ENCODE data around the gene GOLGA6L9.
"Not testable (repeated sequence)": the region's sequence is repeated elsewhere in the genome, so short reads cannot be mapped to it uniquely, and the experiment has no call there.

GOLGA6L9 gene

DNA sequence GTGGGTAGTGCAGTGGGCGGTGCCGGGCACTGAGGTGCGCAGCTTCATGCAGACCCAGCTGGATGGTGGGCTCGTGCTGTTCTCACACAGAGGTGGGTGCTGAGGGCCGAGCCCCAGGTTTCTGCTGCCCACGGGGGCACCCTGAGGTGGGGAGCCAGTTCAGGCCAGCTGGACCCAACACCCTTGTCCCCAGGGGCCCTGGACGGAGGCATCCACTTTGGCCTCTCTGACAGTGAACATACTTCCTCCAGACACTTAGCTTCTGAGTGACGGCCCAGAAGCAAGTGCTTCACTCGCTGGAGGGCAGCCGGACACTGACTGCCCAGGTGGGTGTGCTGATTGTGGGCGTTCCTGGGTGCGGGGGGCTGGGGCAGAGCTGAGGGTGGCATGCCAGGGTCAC lies 39.8 kb downstream of the GOLGA6L9 start:
- FAIRE-seq = not testable (repeated sequence)

DNA sequence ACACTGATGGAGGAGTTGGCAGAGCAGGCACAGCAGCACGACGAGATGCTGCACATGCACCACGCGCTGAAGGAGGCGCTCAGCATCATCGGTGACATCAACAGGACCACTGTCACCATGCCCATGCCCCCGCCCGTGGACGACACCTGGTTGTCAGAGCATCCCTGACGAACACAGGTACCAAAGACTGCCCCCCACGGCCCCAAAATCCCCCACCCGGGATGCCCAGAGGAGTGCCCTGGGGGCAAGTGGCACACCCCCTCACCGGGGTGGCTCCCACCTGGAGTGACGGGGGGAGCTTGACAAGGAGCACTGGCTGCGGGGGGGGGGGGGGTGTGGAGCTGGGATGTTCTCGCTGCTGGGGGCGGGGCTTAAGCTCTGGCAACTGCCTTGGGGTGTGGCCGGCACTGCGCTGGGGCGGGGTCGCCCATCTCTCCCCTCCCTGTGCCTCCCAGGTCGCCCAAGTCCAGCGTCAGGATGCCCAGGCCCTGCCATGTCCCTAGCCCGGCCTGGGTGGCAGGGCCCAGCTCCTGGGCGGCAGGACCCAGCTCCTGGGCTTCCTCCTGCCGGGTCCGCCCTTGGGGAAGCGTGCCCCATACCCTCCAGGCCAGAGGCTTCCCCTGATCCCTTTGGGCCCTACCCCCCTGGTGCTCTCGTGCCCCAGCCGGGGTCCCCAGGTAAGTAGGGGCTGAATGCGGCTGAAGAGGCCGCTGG lies 42.8 kb downstream of the GOLGA6L9 start:
- not testable (repeated sequence) for FAIRE-seq

DNA sequence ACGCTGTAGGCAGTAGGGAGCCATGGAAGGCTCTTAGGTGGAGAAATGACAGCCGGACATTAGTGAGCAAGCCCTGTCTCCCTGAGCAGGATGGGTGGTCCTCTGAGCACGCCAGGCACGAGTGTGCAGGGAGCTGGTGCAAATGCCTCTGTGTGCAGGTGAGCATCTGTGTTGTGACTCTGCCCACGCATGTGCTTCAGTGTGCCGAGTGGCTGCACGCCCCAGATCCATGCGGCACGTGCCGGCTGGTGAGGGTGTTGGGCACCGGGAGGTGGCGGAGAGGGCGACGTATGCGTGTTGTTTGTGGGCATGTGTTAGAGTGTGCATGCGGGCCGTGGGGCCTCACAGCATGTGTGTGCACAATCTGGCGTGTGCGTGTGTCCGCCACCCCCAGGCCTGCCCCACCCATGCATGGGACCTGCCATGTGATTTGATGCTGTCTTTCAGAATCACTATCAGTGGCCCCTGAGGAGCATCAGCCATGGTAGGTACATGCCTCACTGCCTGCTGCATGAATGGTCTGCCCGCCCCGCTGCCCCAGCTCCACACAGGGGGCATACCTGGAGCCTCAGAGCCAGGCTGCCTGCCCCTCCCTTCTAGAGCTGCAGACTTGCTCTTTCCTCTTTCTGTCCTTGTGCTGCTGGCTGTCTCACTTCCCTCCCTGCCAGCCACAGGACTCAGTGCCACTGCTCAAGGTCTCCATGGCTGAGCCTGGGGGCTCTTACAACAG lies 45.1 kb downstream of the GOLGA6L9 start:
- FAIRE-seq = not testable (repeated sequence)

DNA sequence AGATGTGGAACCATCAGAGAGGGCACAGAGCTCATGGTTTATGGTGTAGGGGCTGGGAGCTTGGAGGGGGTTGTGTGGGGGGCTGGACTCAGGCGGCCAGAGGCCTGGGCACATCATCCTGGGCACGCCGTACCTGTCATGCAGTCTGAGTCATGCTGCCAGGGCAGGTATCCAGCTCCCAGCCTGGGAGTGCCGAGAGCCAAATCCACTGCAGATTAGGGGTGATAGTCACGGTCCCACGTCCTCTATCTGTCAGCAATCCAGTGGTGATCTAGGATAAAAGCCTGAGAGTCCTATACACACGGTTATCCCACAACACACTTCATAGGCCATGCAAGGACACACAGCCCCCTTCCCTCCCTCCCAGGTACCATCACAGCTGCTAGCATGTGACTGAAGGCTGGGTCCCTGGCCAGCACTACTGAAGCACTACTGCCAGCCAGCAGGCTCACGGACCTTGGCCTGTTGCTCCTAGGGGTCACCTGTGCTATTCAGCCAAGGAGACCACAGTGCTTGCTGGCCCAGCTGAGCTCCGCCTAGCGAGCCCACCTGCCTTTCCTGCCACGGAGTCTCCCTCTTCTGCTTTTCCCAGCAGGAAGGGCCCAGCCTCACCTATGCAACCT lies 45.8 kb downstream of the GOLGA6L9 start:
- FAIRE-seq = not testable (repeated sequence)

DNA sequence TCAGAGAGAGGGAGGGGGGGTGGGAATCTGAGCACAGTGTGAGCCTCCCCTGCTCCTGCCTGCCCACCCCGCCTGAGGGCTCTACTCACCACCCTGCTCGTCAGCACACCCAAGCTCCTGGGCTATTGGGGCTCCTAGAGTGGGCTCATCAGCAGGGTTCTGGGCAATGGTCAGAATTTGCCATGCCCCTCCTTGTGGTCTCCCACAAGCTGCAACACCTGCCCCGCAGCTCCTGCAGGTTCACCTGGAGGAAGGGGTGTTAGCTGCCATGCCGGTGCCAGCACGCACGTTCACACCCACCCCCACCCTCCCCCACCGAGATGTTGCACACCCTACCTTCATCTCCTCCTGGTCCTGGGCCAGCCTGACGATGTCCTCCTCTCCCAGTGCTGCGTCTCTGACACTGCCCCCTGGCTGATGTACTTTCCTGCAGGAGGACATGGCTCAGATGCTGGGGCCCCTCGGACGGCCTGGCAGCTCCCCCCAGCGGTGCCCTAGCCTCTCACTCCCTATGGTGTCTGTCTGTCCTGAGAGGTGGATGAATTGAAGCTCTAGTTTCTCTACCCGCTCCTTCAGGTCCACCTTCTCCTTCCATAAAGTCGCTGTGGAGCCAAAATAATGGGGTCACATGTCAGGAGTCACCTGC lies 47.2 kb downstream of the GOLGA6L9 start:
- FAIRE-seq = not testable (repeated sequence)

DNA sequence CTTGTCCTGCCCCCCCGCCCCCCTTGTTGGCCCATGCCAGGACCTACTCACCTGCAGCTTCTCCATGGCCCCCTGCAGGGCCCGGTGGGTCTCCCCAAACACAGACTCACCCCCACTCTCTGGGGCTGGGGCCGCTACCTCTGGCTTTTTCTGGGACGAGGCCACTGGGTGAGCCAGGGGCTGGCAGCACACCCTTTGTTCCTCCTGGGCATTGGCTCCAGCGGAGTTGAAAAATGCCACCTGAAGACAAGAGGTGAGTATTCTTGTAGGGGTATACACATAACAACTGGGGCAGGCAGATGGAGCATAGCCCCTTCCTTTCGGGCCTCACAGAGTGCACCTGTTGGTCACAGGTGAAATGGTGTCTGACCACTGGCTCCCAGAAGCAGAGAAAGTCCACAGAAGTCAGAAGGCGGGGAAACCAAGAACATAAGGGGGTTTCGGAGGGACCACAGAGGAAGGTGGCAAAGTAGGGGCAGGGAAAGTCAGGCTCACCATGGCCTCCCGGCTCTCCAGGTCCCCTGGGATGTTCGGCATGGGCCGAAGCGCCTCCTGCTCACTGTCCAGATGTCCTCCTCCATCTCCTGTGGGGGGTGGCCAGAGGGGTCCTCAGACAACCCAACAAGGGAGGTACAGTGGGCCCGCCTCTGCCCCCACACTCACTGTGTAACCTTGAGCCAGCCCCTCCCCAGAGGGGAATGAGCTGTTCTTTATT lies 47.9 kb downstream of the GOLGA6L9 start:
- not testable (repeated sequence) for FAIRE-seq
